ENCODE data around the gene SHOC2.
A peak's percentile ranks its signal among the peaks of the same experiment; 100 is the strongest.
"Not testable (repeated sequence)": the region's sequence is repeated elsewhere in the genome, so short reads cannot be mapped to it uniquely, and the experiment has no call there.

Gene SHOC2

GRCh38 chr10:110901954-110902819 is 17.2 kb upstream of the SHOC2 start:
- DNase-seq (ENCODE audit: low spot score), result peak; percentile 55

GRCh38 chr10:110903280-110904278 is 15.8 kb upstream of the SHOC2 start:
- no peak for DNase-seq (ENCODE audit: low spot score)

GRCh38 chr10:110910138-110910537 is 9.3 kb upstream of the SHOC2 start:
- no peak for DNase-seq (ENCODE audit: low spot score)

- no peak for DNase-seq (ENCODE audit: low spot score)
These were observed 7.0 kb upstream of the SHOC2 start for GRCh38 chr10:110912374-110912773.

GRCh38 chr10:110914431-110914830 is 5.0 kb upstream of the SHOC2 start:
- no peak for DNase-seq (ENCODE audit: low spot score)

GRCh38 chr10:110915035-110915434 is 4.4 kb upstream of the SHOC2 start:
- no peak for DNase-seq (ENCODE audit: low spot score)

GRCh38 chr10:110915600-110915999 is 3.8 kb upstream of the SHOC2 start:
- not testable (repeated sequence) for DNase-seq (ENCODE audit: low spot score)

GRCh38 chr10:110916554-110917346 is 2.7 kb upstream of the SHOC2 start:
- DNase-seq (ENCODE audit: low spot score), result peak; percentile 36

GRCh38 chr10:110918269-110918642 is 1.1 kb upstream of the SHOC2 start:
- DNase-seq (ENCODE audit: low spot score), result peak; percentile 95

- DNase-seq (ENCODE audit: low spot score), result peak; percentile 99
These were observed 608 bp upstream of the SHOC2 start, which contains the start of gene BBIP1 for GRCh38 chr10:110918643-110919348. TSS of gene BBIP1 (minus strand) at chr10:110919180. CDS start at chr10:110918157, 1,023 bp downstream.

GRCh38 chr10:110919971-110920881 is 822 bp downstream of the SHOC2 start:
- DNase-seq (ENCODE audit: low spot score), result peak; percentile 47

GRCh38 chr10:110923856-110924493 is 4.6 kb downstream of the SHOC2 start:
- peak; percentile 46 for DNase-seq (ENCODE audit: low spot score)

GRCh38 chr10:110927461-110927860 is 8.1 kb downstream of the SHOC2 start:
- no peak for DNase-seq (ENCODE audit: low spot score)

GRCh38 chr10:110931769-110932381 is 12.5 kb downstream of the SHOC2 start:
- DNase-seq (ENCODE audit: low spot score), result no peak

- DNase-seq (ENCODE audit: low spot score), result peak; percentile 37
These were observed 13.2 kb downstream of the SHOC2 start for GRCh38 chr10:110932505-110933180.

GRCh38 chr10:110936757-110937156 is 17.4 kb downstream of the SHOC2 start:
- DNase-seq (ENCODE audit: low spot score), result no peak

- no peak for DNase-seq (ENCODE audit: low spot score)
These were observed 20.0 kb downstream of the SHOC2 start for GRCh38 chr10:110939419-110939818.

- no peak for DNase-seq (ENCODE audit: low spot score)
These were observed 25.5 kb downstream of the SHOC2 start for GRCh38 chr10:110944792-110945396.
